Muscle of leg (tissue), 11 donors: ENCODE results near the gene ZNF846. TPM values are rescaled to one million over a fixed set of nuclear protein-coding genes. Genes with fewer than 3 reads are reported as not detected.
"Not testable (repeated sequence)": the region's sequence is repeated elsewhere in the genome, so short reads cannot be mapped to it uniquely, and the experiment has no call there.

Experiments
- DNase-seq: peaks from one replicate; pipeline ENCODE4 v3.0.0; 2013
- H3K27ac ChIP-seq: one replicate; pipeline ENCODE4 v1.5.1; 2013; ENCODE audit warnings: mild to moderate bottlenecking, low read length, control low read depth
- H3K27me3 ChIP-seq: one replicate; pipeline ENCODE4 v1.6.1; 2013; ENCODE audit warnings: low read length; ENCODE audit not compliant: control insufficient read depth, insufficient read depth
- H3K36me3 ChIP-seq: one replicate; pipeline ENCODE4 v1.6.1; 2013; ENCODE audit warnings: low read length; ENCODE audit not compliant: control insufficient read depth, insufficient read depth
- H3K4me1 ChIP-seq: one replicate; pipeline ENCODE4 v1.6.1; 2013; ENCODE audit warnings: low read length; ENCODE audit not compliant: control insufficient read depth, insufficient read depth
- H3K4me3 ChIP-seq: one replicate; pipeline ENCODE4 v1.5.1; 2013; ENCODE audit warnings: low read length, control low read depth
- H3K9me3 ChIP-seq: replicated peaks from 2 replicates; pipeline ENCODE4 v1.6.1; 2013; ENCODE audit warnings: low read depth, low read length; ENCODE audit not compliant: control insufficient read depth
- WGBS: methylation state at CpG from one replicate; pipeline ENCODE4 v1.1.5; 2013; ENCODE audit warnings: missing lambda C conversion rate; ENCODE audit not compliant: insufficient coverage; 5-methylcytosine and 5-hydroxymethylcytosine counted together
- polyA plus RNA-seq, 8 donors: library from polyadenylated mRNA; unstranded; fragments of 120-200 nt; gene quantifications; one replicate each; pipeline versions ENCODE4 v1.2.1 to v1.2.3, GENCODE V29; 2013; ENCODE audit warnings: inconsistent platforms in 1 of 8, low replicate concordance in 1 of 8; ENCODE audit not compliant: insufficient read length in 8 of 8, insufficient read depth in 1 of 8
- total RNA-seq: library from RNA; stranded (reverse); fragments of 120-200 nt; gene quantifications from one replicate; pipeline ENCODE4 v1.2.4, GENCODE V29; 2013

Gene ZNF846
- total and polyA plus RNA-seq, 9 donors, result 6.4 to 12.8 (median 7.7) TPM

GRCh38 chr19:9729162-9729561 lies 39.4 kb downstream of the ZNF846 start:
- Histone ChIP-seq H3K4me1 (no peaks in the 10 kb centered on the region), H3K4me3 (no peak overlapping the region), H3K27me3 (no peaks in the 10 kb centered on the region), H3K27ac (no peak overlapping the region), H3K9me3 (no peaks in the 10 kb centered on the region), H3K36me3 (no peaks in the 10 kb centered on the region)
- no peak for DNase-seq
- no CpG with 5 or more reads among the region's 4 CpGs for WGBS

DNA sequence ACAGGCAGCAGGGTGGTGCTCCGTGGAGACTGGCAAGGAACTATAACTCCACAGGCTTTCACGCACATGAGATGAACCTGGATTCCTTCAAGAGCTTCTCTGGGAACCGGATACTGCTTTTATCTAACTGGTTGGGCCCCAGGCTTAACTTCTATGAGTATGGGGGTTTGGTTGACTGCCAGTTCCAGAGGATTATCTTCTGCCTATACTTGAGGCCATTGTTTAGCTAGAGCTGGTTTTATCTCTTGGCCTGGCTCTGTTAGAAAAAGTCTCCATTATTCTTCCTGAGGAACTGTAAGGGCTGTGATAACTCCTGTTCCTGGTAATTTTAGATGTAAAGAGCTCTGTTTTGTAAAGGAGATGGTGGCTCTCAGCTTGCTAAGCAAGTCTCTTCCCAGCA lies 40.9 kb downstream of the ZNF846 start:
- DNase-seq, result no peak
- no peaks in the 10 kb centered on the region for H3K4me1 ChIP-seq
- H3K9me3 ChIP-seq, result no peaks in the 10 kb centered on the region
- H3K36me3 ChIP-seq, result no peaks in the 10 kb centered on the region
- H3K27me3 ChIP-seq, result no peaks in the 10 kb centered on the region
- H3K4me3 ChIP-seq, result no peak overlapping the region
- WGBS, result no CpG with 5 or more reads among the region's 3 CpGs
- no peak overlapping the region for H3K27ac ChIP-seq

- not testable (repeated sequence) for H3K4me3 ChIP-seq, H3K4me1 ChIP-seq, H3K27me3 ChIP-seq, H3K27ac ChIP-seq, DNase-seq, H3K36me3 ChIP-seq, H3K9me3 ChIP-seq
- WGBS, result 95% methylated on average over 6 of the region's 13 CpGs
Measured at GRCh38 chr19:9725508-9726201, 42.9 kb downstream of the ZNF846 start.

DNA sequence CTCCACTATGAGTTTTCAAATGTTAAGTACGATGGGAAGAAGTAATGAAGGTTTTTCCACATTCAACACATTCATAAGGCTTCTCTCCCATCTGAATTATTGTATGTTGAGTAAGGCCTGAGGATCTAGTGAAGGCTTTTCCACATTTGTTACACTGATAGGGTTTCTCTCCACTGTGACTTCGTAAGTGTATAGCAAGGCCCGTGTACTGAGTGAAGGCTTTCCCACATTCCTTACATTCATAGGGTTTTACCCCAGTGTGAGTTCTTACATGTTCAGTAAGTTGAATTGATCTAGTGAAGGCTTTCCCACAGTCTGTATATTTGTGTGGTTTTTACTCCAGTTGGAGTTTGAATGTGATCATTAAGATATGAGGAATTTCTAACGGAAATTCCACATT lies 44.4 kb downstream of the ZNF846 start:
- Histone ChIP-seq H3K36me3 (no peaks in the 10 kb centered on the region), H3K9me3 (no peaks in the 10 kb centered on the region), H3K4me3 (no peak overlapping the region), H3K4me1 (no peaks in the 10 kb centered on the region), H3K27ac (no peak overlapping the region), H3K27me3 (no peaks in the 10 kb centered on the region)
- WGBS, result no CpG with 5 or more reads among the region's 4 CpGs
- DNase-seq, result no peak

GRCh38 chr19:9721861-9722260 lies 46.7 kb downstream of the ZNF846 start:
- H3K4me1 ChIP-seq, result no peaks in the 10 kb centered on the region
- no peak overlapping the region for H3K4me3 ChIP-seq
- H3K9me3 ChIP-seq, result no peaks in the 10 kb centered on the region
- H3K36me3 ChIP-seq, result no peaks in the 10 kb centered on the region
- H3K27me3 ChIP-seq, result no peaks in the 10 kb centered on the region
- WGBS, result no CpG with 5 or more reads among the region's 6 CpGs
- DNase-seq, result no peak
- no peak overlapping the region for H3K27ac ChIP-seq

DNA sequence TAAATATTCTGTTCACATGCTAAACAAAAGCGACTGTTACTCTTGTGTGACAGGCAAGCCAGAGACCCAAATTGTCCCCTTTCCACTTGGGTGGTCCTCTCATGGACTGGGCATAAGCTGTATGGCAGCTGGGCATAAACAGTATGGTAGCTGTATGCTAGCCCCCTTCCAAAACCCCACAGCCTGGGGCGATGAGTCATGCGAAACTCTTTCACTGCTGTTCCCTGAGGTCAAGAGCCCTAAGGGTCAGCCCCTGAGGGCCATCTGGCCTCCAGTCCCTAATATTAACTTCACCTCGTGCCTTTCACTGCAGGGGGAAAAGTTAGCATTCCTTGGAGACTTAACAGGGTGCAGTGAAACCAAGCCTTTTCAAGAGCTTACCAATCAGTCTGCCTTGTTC lies 48.0 kb downstream of the ZNF846 start:
- no peaks in the 10 kb centered on the region for H3K9me3 ChIP-seq
- DNase-seq, result no peak
- no peaks in the 10 kb centered on the region for H3K36me3 ChIP-seq
- H3K4me3 ChIP-seq, result no peak overlapping the region
- H3K4me1 ChIP-seq, result no peaks in the 10 kb centered on the region
- H3K27me3 ChIP-seq, result no peaks in the 10 kb centered on the region
- 32% methylated on average over 3 of the region's 4 CpGs for WGBS
- no peak overlapping the region for H3K27ac ChIP-seq

- H3K27ac ChIP-seq, result no peak overlapping the region
- H3K4me3 ChIP-seq, result no peak overlapping the region
- WGBS, result no CpG with 5 or more reads among the region's 3 CpGs
- no peaks in the 10 kb centered on the region for H3K36me3 ChIP-seq
- no peak for DNase-seq
- H3K4me1 ChIP-seq, result no peaks in the 10 kb centered on the region
- H3K27me3 ChIP-seq, result no peaks in the 10 kb centered on the region
- H3K9me3 ChIP-seq, result peaks cover 3% of the 10 kb centered on the region
Measured at GRCh38 chr19:9711815-9712214, 56.7 kb downstream of the ZNF846 start.

DNA sequence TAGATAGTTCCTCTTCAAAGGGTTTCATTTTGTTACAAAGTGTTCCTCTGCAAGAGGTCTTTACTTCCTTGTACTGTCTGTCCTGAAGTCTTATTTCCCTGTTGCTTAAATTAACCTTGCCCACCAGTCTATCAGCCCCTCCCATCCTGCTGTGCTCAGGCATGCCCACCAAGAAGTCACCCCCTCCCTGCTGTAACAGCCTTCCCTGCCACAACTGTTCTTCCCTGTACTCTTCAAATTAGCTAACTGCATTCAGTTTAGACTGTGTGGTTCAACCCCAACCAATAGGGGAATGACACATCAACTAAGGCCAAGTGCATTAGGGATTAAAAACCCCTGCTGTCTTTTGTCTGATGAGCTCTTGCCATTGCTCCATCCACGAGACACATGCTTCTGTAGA lies 59.2 kb downstream of the ZNF846 start:
- H3K4me1 ChIP-seq, result no peaks in the 10 kb centered on the region
- H3K4me3 ChIP-seq, result no peak overlapping the region
- no peak overlapping the region for H3K27ac ChIP-seq
- no peaks in the 10 kb centered on the region for H3K27me3 ChIP-seq
- H3K9me3 ChIP-seq, result peaks cover 3% of the 10 kb centered on the region
- H3K36me3 ChIP-seq, result no peaks in the 10 kb centered on the region
- DNase-seq, result peak; percentile 51
- no CpG with 5 or more reads among the region's 1 CpG for WGBS

DNA sequence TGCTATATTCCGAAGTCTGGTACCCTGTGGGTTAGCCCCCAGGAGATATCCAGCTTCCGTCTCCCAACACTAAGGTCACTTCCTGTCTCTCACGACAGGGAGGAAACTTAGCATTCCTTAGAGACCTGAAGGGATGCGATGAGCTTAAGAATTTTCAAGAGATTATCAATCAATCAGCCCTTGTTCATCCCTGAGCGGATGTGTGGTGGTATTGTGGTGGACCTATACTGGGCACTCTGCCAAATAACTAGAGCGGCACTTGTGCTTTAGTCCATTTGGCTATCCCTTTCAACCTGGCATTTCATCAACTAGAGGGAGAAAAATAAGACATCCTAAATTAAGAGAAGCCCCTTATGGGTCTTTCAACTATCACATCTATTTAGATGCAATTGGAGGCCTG lies 62.7 kb downstream of the ZNF846 start:
- no peak overlapping the region for H3K27ac ChIP-seq
- no peaks in the 10 kb centered on the region for H3K27me3 ChIP-seq
- H3K9me3 ChIP-seq, result no peaks in the 10 kb centered on the region
- WGBS, result no CpG with 5 or more reads among the region's 6 CpGs
- no peak overlapping the region for H3K4me3 ChIP-seq
- no peaks in the 10 kb centered on the region for H3K4me1 ChIP-seq
- no peak for DNase-seq
- H3K36me3 ChIP-seq, result no peaks in the 10 kb centered on the region

DNA sequence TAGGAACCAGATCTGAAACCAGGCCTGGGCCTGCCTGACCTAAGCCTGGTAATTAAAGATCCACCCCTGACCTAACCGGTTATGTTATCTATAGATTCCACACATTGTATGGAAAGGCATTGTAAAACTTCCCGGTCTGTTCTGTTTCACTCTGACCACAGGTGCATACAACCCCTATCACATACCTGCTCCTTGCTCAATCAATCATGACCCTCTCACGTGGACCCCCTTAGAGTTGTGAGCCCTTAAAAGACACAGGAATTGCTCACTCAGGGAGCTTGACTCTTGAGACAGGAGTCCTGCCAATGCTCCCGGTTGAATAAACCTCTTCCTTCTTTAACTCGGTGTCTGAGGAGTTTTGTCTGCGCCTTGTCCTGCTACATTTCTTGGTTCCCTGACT lies 66.4 kb downstream of the ZNF846 start:
- Histone ChIP-seq H3K4me1 (no peaks in the 10 kb centered on the region), H3K4me3 (no peak overlapping the region), H3K27ac (no peak overlapping the region), H3K9me3 (no peaks in the 10 kb centered on the region), H3K27me3 (no peaks in the 10 kb centered on the region), H3K36me3 (no peaks in the 10 kb centered on the region)
- DNase-seq, result no peak
- WGBS, result 88% methylated on average over 3 of the region's 6 CpGs
